Esophagus muscularis mucosa (tissue), 4 donors: ENCODE measurements around the gene TTLL12. TPM values are rescaled to one million over a fixed set of nuclear protein-coding genes. Genes with fewer than 3 reads are reported as not detected.

Experiments used
- DNase-seq: peaks from one replicate; pipeline ENCODE4 v3.0.0-alpha.2; 2017; ENCODE audit errors: extremely low spot score
- H3K27ac ChIP-seq, 4 donors: fragments of 200-600 bp; sonication (generic); replicated peaks in 1 of 4; 1 replicate in 3 of 4; 2 replicates in 1 of 4; pipeline ENCODE4 v1.5.1; 2016 to 2019; ENCODE audit warnings: mild to moderate bottlenecking in 1 of 4
- H3K27me3 ChIP-seq, 4 donors: fragments of 200-600 bp; sonication (generic); one replicate each; pipeline versions ENCODE4 v1.5.1 to v1.6.0; 2016 to 2019
- H3K36me3 ChIP-seq, 4 donors: fragments of 200-600 bp; sonication (generic); one replicate each; pipeline ENCODE4 v1.5.1; 2016 to 2019
- H3K4me1 ChIP-seq, 4 donors: fragments of 200-600 bp; sonication (generic); one replicate each; pipeline ENCODE4 v1.5.1; 2016 to 2019
- H3K4me3 ChIP-seq, 4 donors: fragments of 200-600 bp; sonication (generic); 1 replicate in 2 of 4; 2 replicates in 2 of 4; pipeline ENCODE4 v1.5.1; 2016 to 2019; ENCODE audit warnings: mild to moderate bottlenecking in 4 of 4, moderate library complexity in 1 of 4
- H3K9me3 ChIP-seq, 4 donors: fragments of 200-600 bp; sonication (generic); 1 replicate in 3 of 4; 2 replicates in 1 of 4; pipeline ENCODE4 v1.5.1; 2016 to 2019
- CTCF ChIP-seq, 3 experiments: fragments of 200-600 bp in 2 of 3; fragments of 450-650 bp in 1 of 3; sonication (generic) in 2 of 3; IDR thresholded peaks; one replicate each; pipeline ENCODE4 v1.5.1; 2017 to 2019; ENCODE audit warnings: antibody characterized with exemption in 3 of 3, mild to moderate bottlenecking in 2 of 3, moderate library complexity in 1 of 3
- EP300 ChIP-seq: sonication (generic); formaldehyde crosslinking; IDR thresholded peaks from one replicate; pipeline ENCODE4 v1.6.1; 2017; ENCODE audit warnings: antibody characterized with exemption
- POLR2A ChIP-seq: fragments of 450-650 bp; IDR thresholded peaks from one replicate; pipeline ENCODE4 v1.6.1; 2017; ENCODE audit warnings: antibody characterized with exemption, moderate library complexity, mild to moderate bottlenecking, low read depth
- POLR2AphosphoS5 ChIP-seq, 2 donors: sonication (generic); formaldehyde crosslinking; IDR thresholded peaks; one replicate each; pipeline ENCODE4 v1.6.1; 2017; ENCODE audit warnings: antibody characterized with exemption in 2 of 2
- WGBS: methylation state at CpG from one replicate; pipeline ENCODE4 v1.1.5; 2018; 5-methylcytosine and 5-hydroxymethylcytosine counted together
- intact Hi-C: fragments of 100-400 bp; cut with DNase I; formaldehyde crosslinking; loops from one replicate; pipeline ENCODE4 v1.15.1; 2023
- total RNA-seq, 4 donors: library from RNA; depleted of rRNA; stranded (reverse); fragments of >200 nt; gene quantifications; one replicate each; pipeline versions ENCODE4 v1.1.0 to v1.2.1, GENCODE V29; 2016

Gene TTLL12
- total RNA-seq, 4 donors from 2014 or later, result 19.9 to 32.8 (median 28.0) TPM

DNA sequence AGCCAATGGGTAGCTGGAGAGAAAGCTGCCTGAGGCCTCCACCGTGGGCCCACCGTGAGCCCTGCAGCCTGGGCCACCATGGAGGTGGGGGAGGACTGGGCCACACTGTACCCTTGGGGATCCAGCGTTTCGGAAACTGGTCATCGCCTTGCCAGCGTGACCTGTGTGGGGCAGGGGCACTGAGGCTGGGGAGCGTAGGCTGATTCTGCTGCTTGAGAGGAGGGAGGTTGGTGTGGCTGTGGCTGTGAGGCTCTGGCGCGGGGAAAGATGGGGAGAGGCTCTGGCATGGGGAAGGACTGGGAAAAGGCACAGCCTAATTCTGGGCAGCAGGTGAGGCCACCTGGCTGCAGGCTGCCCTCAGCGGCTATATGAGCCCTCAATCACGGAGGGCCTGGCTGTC lies 12.6 kb upstream of the TTLL12 start:
- no peak for DNase-seq
- peaks cover 0 to 31% (median 0%) of the 10 kb centered on the region in 4 donors for H3K27me3 ChIP-seq
- no peaks in the 10 kb centered on the region for H3K9me3 ChIP-seq
- H3K36me3 ChIP-seq, result peaks cover 0 to 15% (median 6%) of the 10 kb centered on the region in 4 donors
- WGBS, result 90% methylated on average over 11 of the region's 11 CpGs
- intact Hi-C loops, result no loop called here
- H3K4me1 ChIP-seq, result no peaks in the 10 kb centered on the region
- no peak overlapping the region for H3K27ac ChIP-seq
- H3K4me3 ChIP-seq, result no peak overlapping the region
- TF ChIP-seq CTCF (IDR thresholded peaks at IDR 0.05), result no peak
- TF ChIP-seq EP300, result no peak
- TF ChIP-seq POLR2AphosphoS5 (IDR thresholded peaks at IDR 0.05), result no peak
- no peak for TF ChIP-seq POLR2A

DNA sequence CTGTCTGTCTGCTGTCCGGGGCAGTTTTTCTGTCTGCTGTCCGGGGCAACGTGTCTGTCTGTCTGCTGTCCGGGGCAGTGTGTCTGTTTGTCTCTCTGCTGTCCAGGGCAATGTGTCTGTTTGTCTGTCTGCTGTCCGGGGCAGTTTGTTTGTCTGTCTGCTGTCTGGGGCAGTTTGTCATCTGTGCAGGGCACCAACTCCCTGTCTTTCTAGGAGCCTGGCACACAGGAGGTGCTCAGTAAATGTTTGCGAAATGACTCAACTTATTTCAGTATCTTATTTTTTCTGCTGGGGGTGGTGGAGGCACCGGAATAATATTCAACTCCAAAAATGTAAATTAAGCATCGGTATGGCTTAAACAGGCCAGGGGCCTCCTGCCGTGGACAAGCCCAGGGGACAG lies 12.0 kb upstream of the TTLL12 start:
- no peaks in the 10 kb centered on the region for H3K4me1 ChIP-seq
- TF ChIP-seq POLR2AphosphoS5 (IDR thresholded peaks at IDR 0.05) (no peak), EP300 (no peak), POLR2A (no peak), CTCF (IDR thresholded peaks at IDR 0.05) (no peak)
- intact Hi-C loops, result no loop called here
- H3K4me3 ChIP-seq, result no peak overlapping the region
- H3K36me3 ChIP-seq, result peaks cover 0 to 14% (median 3%) of the 10 kb centered on the region in 4 donors
- peaks cover 0 to 31% (median 0%) of the 10 kb centered on the region in 4 donors for H3K27me3 ChIP-seq
- 69% methylated on average over 8 of the region's 9 CpGs for whole genome bisulfite sequencing
- H3K27ac ChIP-seq, result no peak overlapping the region
- no peaks in the 10 kb centered on the region for H3K9me3 ChIP-seq
- no peak for DNase-seq

GRCh38 chr22:43198126-43198525 lies 11.2 kb upstream of the TTLL12 start:
- no peak overlapping the region for H3K27ac ChIP-seq
- no peak for DNase-seq
- 94% methylated on average over 2 of the region's 5 CpGs for WGBS
- TF ChIP-seq EP300 (no peak), POLR2A (no peak), POLR2AphosphoS5 (IDR thresholded peaks at IDR 0.05) (no peak), CTCF (IDR thresholded peaks at IDR 0.05) (no peak)
- intact Hi-C loops, result no loop called here
- H3K9me3 ChIP-seq, result no peaks in the 10 kb centered on the region
- H3K4me1 ChIP-seq, result no peaks in the 10 kb centered on the region
- H3K27me3 ChIP-seq, result peaks cover 0 to 31% (median 0%) of the 10 kb centered on the region in 4 donors
- H3K4me3 ChIP-seq, result no peak overlapping the region
- H3K36me3 ChIP-seq, result peaks cover 0 to 8% (median 3%) of the 10 kb centered on the region in 4 donors

DNA sequence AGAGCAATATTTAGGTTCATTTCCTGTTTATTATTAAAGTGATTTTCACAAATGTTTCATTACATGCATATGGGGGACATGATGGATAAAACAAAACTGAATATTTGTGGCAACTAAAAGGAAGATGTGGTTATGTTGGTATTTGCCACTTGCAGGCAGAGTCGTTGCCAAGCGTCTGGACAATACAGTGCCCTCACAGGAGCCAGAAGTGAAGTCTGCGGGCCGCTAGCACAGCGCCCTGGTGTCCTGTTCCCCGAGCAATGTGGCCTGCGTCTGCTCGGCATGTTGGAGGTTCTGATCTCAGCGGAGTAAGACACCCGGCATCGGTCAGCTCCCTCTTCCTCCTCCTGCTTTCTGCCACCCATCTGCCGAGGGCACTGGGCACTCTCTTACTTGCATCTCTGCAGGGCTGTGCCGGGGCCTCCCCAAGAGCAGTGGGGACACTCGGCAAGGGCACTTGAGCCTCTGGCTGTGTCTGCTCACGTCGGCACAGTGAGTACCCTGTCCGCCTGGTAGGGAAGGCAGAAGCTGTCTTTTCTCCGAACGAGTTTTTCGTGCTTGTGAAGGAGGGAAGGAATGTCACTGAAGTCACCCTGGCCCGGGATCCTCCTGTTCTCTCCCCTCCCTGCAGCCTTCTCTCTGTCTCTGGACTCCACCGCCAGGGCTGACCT lies 10.5 kb upstream of the TTLL12 start:
- intact Hi-C loops, result no loop called here
- no peak for TF ChIP-seq CTCF (IDR thresholded peaks at IDR 0.05)
- peak in 1 of 2 donors; percentile 10 for TF ChIP-seq POLR2AphosphoS5 (IDR thresholded peaks at IDR 0.05)

GRCh38 chr22:43191831-43192230 lies 4.9 kb upstream of the TTLL12 start:
- Histone ChIP-seq H3K27ac (no peak overlapping the region), H3K27me3 (peaks cover 0 to 7% (median 0%) of the 10 kb centered on the region in 4 donors), H3K36me3 (no peaks in the 10 kb centered on the region), H3K4me3 (no peak overlapping the region), H3K4me1 (peaks cover 4 to 7% (median 6%) of the 10 kb centered on the region in 4 donors), H3K9me3 (no peaks in the 10 kb centered on the region)
- intact Hi-C loops, result no loop called here
- no peak for DNase-seq
- TF ChIP-seq EP300 (no peak), POLR2A (no peak), CTCF (IDR thresholded peaks at IDR 0.05) (no peak), POLR2AphosphoS5 (IDR thresholded peaks at IDR 0.05) (no peak)

More for the DNA sequence above, 10.5 kb upstream of the TTLL12 start:
- Histone ChIP-seq H3K4me3 (no peak overlapping the region), H3K36me3 (peaks cover 0 to 7% (median under 1%) of the 10 kb centered on the region in 4 donors), H3K4me1 (no peaks in the 10 kb centered on the region), H3K27me3 (peaks cover 0 to 31% (median 0%) of the 10 kb centered on the region in 4 donors), H3K27ac (no peak overlapping the region), H3K9me3 (no peaks in the 10 kb centered on the region)
- no peak for DNase-seq
- WGBS, result 59% methylated on average over 22 of the region's 22 CpGs
